Testis (tissue), 3 donors: ENCODE measurements around the gene BSPRY. TPM values are rescaled to one million over a fixed set of nuclear protein-coding genes. Genes with fewer than 3 reads are reported as not detected.

Experiments
- DNase-seq: peaks from one replicate; pipeline ENCODE4 v3.0.0-alpha.2; 2019
- H3K27ac ChIP-seq, 2 donors: fragments of 200-600 bp; sonication (generic); one replicate each; pipeline ENCODE4 v1.5.1; 2019
- H3K27me3 ChIP-seq: fragments of 200-600 bp; sonication (generic); one replicate; pipeline ENCODE4 v1.5.1; 2019
- H3K36me3 ChIP-seq: fragments of 200-600 bp; sonication (generic); one replicate; pipeline ENCODE4 v1.5.1; 2017; ENCODE audit warnings: low read depth; ENCODE audit errors: missing control alignments
- H3K4me1 ChIP-seq: fragments of 200-600 bp; sonication (generic); one replicate; pipeline ENCODE4 v1.5.1; 2019
- H3K4me3 ChIP-seq, 2 donors: fragments of 200-600 bp; sonication (generic); one replicate each; pipeline ENCODE4 v1.5.1; 2017 to 2019
- H3K9me3 ChIP-seq: fragments of 200-600 bp; sonication (generic); one replicate; pipeline ENCODE4 v1.5.1; 2017
- CTCF ChIP-seq, 3 experiments: fragments of 450-650 bp in 2 of 3; fragments of 200-600 bp in 1 of 3; sonication (generic) in 1 of 3; IDR thresholded peaks; one replicate each; pipeline ENCODE4 v1.5.1; 2016 to 2019; ENCODE audit warnings: antibody characterized with exemption in 3 of 3, mild to moderate bottlenecking in 2 of 3, moderate library complexity in 1 of 3
- POLR2A ChIP-seq: fragments of 450-650 bp; IDR thresholded peaks from one replicate; pipeline ENCODE4 v1.6.1; 2017; ENCODE audit warnings: antibody characterized with exemption, mild to moderate bottlenecking, moderate library complexity
- WGBS, 2 donors: methylation state at CpG; one replicate each; pipeline ENCODE4 v1.1.5; 2018; 5-methylcytosine and 5-hydroxymethylcytosine counted together
- intact Hi-C: fragments of 100-400 bp; cut with DNase I; formaldehyde crosslinking; loops from one replicate; pipeline ENCODE4 v1.15.1; 2023; ENCODE audit warnings: low total_unique reads
- polyA plus RNA-seq: library from polyadenylated mRNA; stranded (reverse); fragments of 350-450 nt; fragmentation: Illumina TruSeq; extraction: RNeasy Lipid Tissue Mini Kit (QIAGEN cat#74804); gene quantifications from one replicate; pipeline ENCODE4 v1.2.3, GENCODE V29; 2014; ENCODE audit warnings: low read depth, low replicate concordance; ENCODE audit not compliant: insufficient read depth
- total RNA-seq, 2 donors: library from RNA; depleted of rRNA; stranded (reverse); fragments of >200 nt; gene quantifications; one replicate each; pipeline ENCODE4 v1.2.3, GENCODE V29; 2016

The BSPRY gene
- total and polyA plus RNA-seq, 3 donors from 2014 or later: 4.5 to 14.2 (median 8.8) TPM

GRCh38 chr9:113350937-113351336 lies 1.6 kb downstream of the BSPRY start:
- H3K27me3 ChIP-seq: no peaks in the 10 kb centered on the region
- WGBS, 2 donors: 36 to 54% methylated on average over 6 of the region's 6 CpGs
- H3K27ac ChIP-seq: no peak overlapping the region
- intact Hi-C loops: no loop called here
- no peak for TF ChIP-seq POLR2A
- no peak for TF ChIP-seq CTCF (IDR thresholded peaks at IDR 0.05)
- no peak overlapping the region for H3K4me3 ChIP-seq
- no peaks in the 10 kb centered on the region for H3K36me3 ChIP-seq
- no peaks in the 10 kb centered on the region for H3K9me3 ChIP-seq
- no peak for DNase-seq
- peaks cover 13% of the 10 kb centered on the region for H3K4me1 ChIP-seq

GRCh38 chr9:113352006-113352405 lies 2.7 kb downstream of the BSPRY start:
- WGBS, 2 donors: 83 to 95% methylated on average over 4 to 6 of the region's 6 CpGs
- TF ChIP-seq POLR2A: no peak
- no peak for TF ChIP-seq CTCF (IDR thresholded peaks at IDR 0.05)
- intact Hi-C loops: no loop called here
- no peaks in the 10 kb centered on the region for H3K36me3 ChIP-seq
- DNase-seq: no peak
- H3K4me3 ChIP-seq: no peak overlapping the region
- no peaks in the 10 kb centered on the region for H3K9me3 ChIP-seq
- H3K27me3 ChIP-seq: no peaks in the 10 kb centered on the region
- H3K27ac ChIP-seq: no peak overlapping the region
- H3K4me1 ChIP-seq: peaks cover 13% of the 10 kb centered on the region

GRCh38 chr9:113352411-113352810 lies 3.1 kb downstream of the BSPRY start:
- TF ChIP-seq CTCF (IDR thresholded peaks at IDR 0.05) (no peak), POLR2A (no peak)
- intact Hi-C loops: no loop called here
- Histone ChIP-seq H3K27me3 (no peaks in the 10 kb centered on the region), H3K4me1 (peaks cover 13% of the 10 kb centered on the region), H3K36me3 (no peaks in the 10 kb centered on the region), H3K27ac (no peak overlapping the region), H3K4me3 (no peak overlapping the region), H3K9me3 (no peaks in the 10 kb centered on the region)
- DNase-seq: no peak
- WGBS, 2 donors: 81 to 83% methylated on average over 1 of the region's 1 CpG

GRCh38 chr9:113355040-113355596 lies 5.8 kb downstream of the BSPRY start:
- Histone ChIP-seq H3K9me3 (no peaks in the 10 kb centered on the region), H3K27me3 (no peaks in the 10 kb centered on the region), H3K4me1 (peaks cover 11% of the 10 kb centered on the region), H3K27ac (no peak overlapping the region), H3K36me3 (no peaks in the 10 kb centered on the region), H3K4me3 (no peak overlapping the region)
- DNase-seq: no peak
- WGBS, 2 donors: 84 to 89% methylated on average over 4 of the region's 4 CpGs
- TF ChIP-seq POLR2A: no peak
- TF ChIP-seq CTCF (IDR thresholded peaks at IDR 0.05): no peak
- intact Hi-C loops: no loop called here

- Histone ChIP-seq H3K27me3 (no peaks in the 10 kb centered on the region), H3K4me1 (no peaks in the 10 kb centered on the region), H3K27ac (no peak overlapping the region), H3K36me3 (no peaks in the 10 kb centered on the region), H3K9me3 (no peaks in the 10 kb centered on the region), H3K4me3 (no peak overlapping the region)
- DNase-seq: no peak
- WGBS, 2 donors: 61 to 70% methylated on average over 7 of the region's 7 CpGs
- intact Hi-C loops: no loop called here
- TF ChIP-seq POLR2A (no peak), CTCF (IDR thresholded peaks at IDR 0.05) (no peak)
These were observed 7.4 kb downstream of the BSPRY start for GRCh38 chr9:113356686-113357292.
